Upper lobe of right lung (tissue), 1 donor: ENCODE results near the gene CHMP4A. TPM values are rescaled to one million over a fixed set of nuclear protein-coding genes. Genes with fewer than 3 reads are reported as not detected.

ENCODE experiments used
- ATAC-seq: fragments of 200-7000 bp; cut with Tn5 transposase; one replicate; pipeline ENCODE4 v1.9.1; 2020; ENCODE audit warnings: mild to moderate bottlenecking, moderate library complexity
- DNase-seq: peaks from one replicate; pipeline ENCODE4 v3.0.0-alpha.2; 2020
- H3K27ac ChIP-seq: fragments of 200-600 bp; one replicate; pipeline ENCODE4 v1.8.0; 2022
- H3K27me3 ChIP-seq: fragments of 200-600 bp; one replicate; pipeline ENCODE4 v1.8.0; 2022; ENCODE audit warnings: mild to moderate bottlenecking
- H3K36me3 ChIP-seq: fragments of 200-600 bp; one replicate; pipeline ENCODE4 v1.8.0; 2022
- H3K4me1 ChIP-seq: fragments of 200-600 bp; one replicate; pipeline ENCODE4 v1.8.0; 2022
- H3K4me3 ChIP-seq: fragments of 200-600 bp; one replicate; pipeline ENCODE4 v1.8.0; 2022; ENCODE audit warnings: mild to moderate bottlenecking
- H3K9me3 ChIP-seq: fragments of 200-600 bp; one replicate; pipeline ENCODE4 v1.8.0; 2022
- CTCF ChIP-seq: fragments of 200-600 bp; IDR thresholded peaks from one replicate; pipeline ENCODE4 v1.8.0; 2022; ENCODE audit warnings: antibody characterized with exemption
- intact Hi-C: fragments of 100-400 bp; cut with DNase I; formaldehyde crosslinking; loops from one replicate; pipeline ENCODE4 v1.11.0; 2022
- total RNA-seq: library from RNA; stranded (reverse); fragmentation: NEBNext Ultra II Directional; extraction: Animal tissue kit (Norgen Biotek cat#: 25700); gene quantifications from one replicate; pipeline ENCODE4 v1.2.1, GENCODE V29; 2021
- donor health status: DM: no; HTN: yes; CAD: no; lungs with severe emphysema.

The CHMP4A gene
- total RNA-seq, 1 donor from 2014 or later = 48.0 TPM

GRCh38 chr14:24182110-24182882 is 31.0 kb downstream of the CHMP4A start:
- TF ChIP-seq CTCF = no peak
- no peak overlapping the region for H3K4me3 ChIP-seq
- DNase-seq (no peak), ATAC-seq (no peak)
- no peaks in the 10 kb centered on the region for H3K4me1 ChIP-seq
- H3K36me3 ChIP-seq = peaks cover 94% of the 10 kb centered on the region
- H3K27me3 ChIP-seq = no peaks in the 10 kb centered on the region
- no peaks in the 10 kb centered on the region for H3K9me3 ChIP-seq
- intact Hi-C loops = no loop called here
- H3K27ac ChIP-seq = no peak overlapping the region

GRCh38 chr14:24181371-24182077 is 31.8 kb downstream of the CHMP4A start:
- H3K27me3 ChIP-seq = no peaks in the 10 kb centered on the region
- no peak for DNase-seq
- no peak for TF ChIP-seq CTCF
- H3K4me3 ChIP-seq = no peak overlapping the region
- ATAC-seq = no peak
- H3K4me1 ChIP-seq = no peaks in the 10 kb centered on the region
- no peak overlapping the region for H3K27ac ChIP-seq
- peaks cover 100% of the 10 kb centered on the region for H3K36me3 ChIP-seq
- no peaks in the 10 kb centered on the region for H3K9me3 ChIP-seq
- intact Hi-C loops = no loop called here

GRCh38 chr14:24179961-24180796 is 33.1 kb downstream of the CHMP4A start:
- Histone ChIP-seq H3K27me3 (no peaks in the 10 kb centered on the region), H3K4me3 (no peak overlapping the region), H3K9me3 (no peaks in the 10 kb centered on the region), H3K36me3 (peaks cover 100% of the 10 kb centered on the region), H3K4me1 (no peaks in the 10 kb centered on the region), H3K27ac (no peak overlapping the region)
- intact Hi-C loops = no loop called here
- ATAC-seq (no peak), DNase-seq (peak; percentile 50)
- no peak for TF ChIP-seq CTCF

- TF ChIP-seq CTCF = no peak
- H3K27me3 ChIP-seq = no peaks in the 10 kb centered on the region
- H3K27ac ChIP-seq = no peak overlapping the region
- no peak overlapping the region for H3K4me3 ChIP-seq
- peaks cover 94% of the 10 kb centered on the region for H3K36me3 ChIP-seq
- H3K4me1 ChIP-seq = no peaks in the 10 kb centered on the region
- DNase-seq (no peak), ATAC-seq (no peak)
- intact Hi-C loops = no loop called here
- no peaks in the 10 kb centered on the region for H3K9me3 ChIP-seq
Measured at GRCh38 chr14:24179294-24179960, 33.9 kb downstream of the CHMP4A start.
